Breast epithelium (tissue), 3 donors: ENCODE results near the gene NCKAP5L.

Source experiments
- POLR2A ChIP-seq: fragments of 450-650 bp; IDR thresholded peaks from one replicate; pipeline ENCODE4 v1.6.1; 2016; ENCODE audit warnings: antibody characterized with exemption, mild to moderate bottlenecking, moderate library complexity
- POLR2AphosphoS5 ChIP-seq, 3 donors: sonication (generic); formaldehyde crosslinking; IDR thresholded peaks; one replicate each; pipeline ENCODE4 v1.6.1; 2017; ENCODE audit warnings: antibody characterized with exemption in 3 of 3
- TF ChIP-seq, protein P1 (sequence below), 3 donors: fragments of 450-650 bp; IDR thresholded peaks; one replicate each; pipeline ENCODE4 v1.5.1; 2016 to 2017; ENCODE audit warnings: antibody characterized with exemption in 3 of 3, mild to moderate bottlenecking in 3 of 3, moderate library complexity in 3 of 3

GRCh38 chr12:49797449-49797776 is 30.8 kb downstream of the NCKAP5L start:
- TF ChIP-seq, protein P1, sequence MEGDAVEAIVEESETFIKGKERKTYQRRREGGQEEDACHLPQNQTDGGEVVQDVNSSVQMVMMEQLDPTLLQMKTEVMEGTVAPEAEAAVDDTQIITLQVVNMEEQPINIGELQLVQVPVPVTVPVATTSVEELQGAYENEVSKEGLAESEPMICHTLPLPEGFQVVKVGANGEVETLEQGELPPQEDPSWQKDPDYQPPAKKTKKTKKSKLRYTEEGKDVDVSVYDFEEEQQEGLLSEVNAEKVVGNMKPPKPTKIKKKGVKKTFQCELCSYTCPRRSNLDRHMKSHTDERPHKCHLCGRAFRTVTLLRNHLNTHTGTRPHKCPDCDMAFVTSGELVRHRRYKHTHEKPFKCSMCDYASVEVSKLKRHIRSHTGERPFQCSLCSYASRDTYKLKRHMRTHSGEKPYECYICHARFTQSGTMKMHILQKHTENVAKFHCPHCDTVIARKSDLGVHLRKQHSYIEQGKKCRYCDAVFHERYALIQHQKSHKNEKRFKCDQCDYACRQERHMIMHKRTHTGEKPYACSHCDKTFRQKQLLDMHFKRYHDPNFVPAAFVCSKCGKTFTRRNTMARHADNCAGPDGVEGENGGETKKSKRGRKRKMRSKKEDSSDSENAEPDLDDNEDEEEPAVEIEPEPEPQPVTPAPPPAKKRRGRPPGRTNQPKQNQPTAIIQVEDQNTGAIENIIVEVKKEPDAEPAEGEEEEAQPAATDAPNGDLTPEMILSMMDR (IDR thresholded peaks at IDR 0.05) = no peak
- TF ChIP-seq POLR2A (no peak), POLR2AphosphoS5 (IDR thresholded peaks at IDR 0.05) (no peak)
